Heart right ventricle (tissue), 16 donors: ENCODE results near the gene PNO1. TPM values are rescaled to one million over a fixed set of nuclear protein-coding genes. Genes with fewer than 3 reads are reported as not detected.

ENCODE experiments used
- ATAC-seq, 8 donors: fragments of 200-7000 bp; cut with Tn5 transposase; one replicate each; pipeline ENCODE4 v1.9.1; 2020; ENCODE audit warnings: mild to moderate bottlenecking in 8 of 8, moderate library complexity in 8 of 8, moderate number of reproducible peaks in 1 of 8
- DNase-seq, 2 donors: peaks; one replicate each; pipeline ENCODE4 v3.0.0-alpha.2; 2020
- H3K27ac ChIP-seq, 10 donors: fragments of 200-600 bp; sonication (generic) in 2 of 10; one replicate each; pipeline versions ENCODE4 v1.5.0 to v1.8.0; 2020 to 2022; ENCODE audit warnings: mild to moderate bottlenecking in 3 of 10
- H3K27me3 ChIP-seq, 7 donors: fragments of 200-600 bp; one replicate each; pipeline ENCODE4 v1.8.0; 2021 to 2022; ENCODE audit warnings: mild to moderate bottlenecking in 2 of 7
- H3K36me3 ChIP-seq, 9 donors: fragments of 200-600 bp; sonication (generic) in 1 of 9; one replicate each; pipeline versions ENCODE4 v1.5.0 to v1.8.0; 2020 to 2022; ENCODE audit warnings: mild to moderate bottlenecking in 2 of 9
- H3K4me1 ChIP-seq, 9 donors: fragments of 200-600 bp; sonication (generic) in 1 of 9; one replicate each; pipeline versions ENCODE4 v1.5.0 to v1.8.0; 2020 to 2022; ENCODE audit warnings: mild to moderate bottlenecking in 4 of 9
- H3K4me3 ChIP-seq, 10 donors: fragments of 200-600 bp; sonication (generic) in 2 of 10; one replicate each; pipeline versions ENCODE4 v1.5.0 to v1.8.0; 2020 to 2022; ENCODE audit warnings: mild to moderate bottlenecking in 7 of 10, moderate library complexity in 2 of 10
- H3K9me3 ChIP-seq, 11 donors: fragments of 200-600 bp in 10 of 11; sonication (generic) in 2 of 11; one replicate each; pipeline versions ENCODE4 v1.5.0 to v1.8.0; 2013 to 2022; ENCODE audit warnings: mild to moderate bottlenecking in 2 of 11, control low read depth in 1 of 11, moderate library complexity in 1 of 11
- WGBS, 2 donors: extraction: QIAGEN DNeasy Blood & Tissue Kit; methylation state at CpG; one replicate each; pipeline ENCODE4 v1.1.7; 2013; ENCODE audit warnings: inconsistent platforms in 1 of 2; 5-methylcytosine and 5-hydroxymethylcytosine counted together
- intact Hi-C, 10 donors: fragments of 100-400 bp; cut with DNase I; formaldehyde crosslinking; loops; one replicate each; pipeline versions ENCODE4 v1.11.1 to v1.14.2; 2022
- polyA plus RNA-seq, 2 donors: library from polyadenylated mRNA; stranded (reverse); fragments of 200-250 nt; gene quantifications; one replicate each; pipeline ENCODE4 v1.2.3, GENCODE V29; 2013
- total RNA-seq, 10 donors: library from RNA; stranded (reverse); fragmentation: NEBNext Ultra II Directional in 3 of 10; extraction: Animal tissue kit (Norgen Biotek cat#: 25700) in 3 of 10; gene quantifications; one replicate each; pipeline versions ENCODE4 v1.2.1 to v1.2.4, GENCODE V29; 2021 to 2023
- TF ChIP-seq, protein P1 (sequence below), 9 donors: fragments of 200-600 bp; sonication (generic) in 2 of 9; IDR thresholded peaks; one replicate each; pipeline versions ENCODE4 v1.5.0 to v1.8.0; 2021 to 2022; ENCODE audit warnings: antibody characterized with exemption in 9 of 9, mild to moderate bottlenecking in 5 of 9, moderate library complexity in 1 of 9
- donor health status: Arrhythmogenic right ventricular cardiomyopathy.
- donor health status: ischemic (EF 13 %, LVEDD 7.1; RV severe dilation, severe dysfunction).
- donor health status: healthy with polysubstance abuse.
- donor health status: DM: no; HTN: yes; CAD: no.
- donor health status: DM: no; HTN: no; CAD: no.
- donor health status: ischemic (EF 25% LVEDD 6.9; RV normal size, moderate dysfunction).
- donor health status: ischemic (EF 25% LVEDD 5.7; RV mildly dilated, moderate dysfunction).
- donor health status: healthy.
- donor health status: DM: yes; HTN: yes; CAD: no.
- donor health status: Ischemic cardiomyopathy.
- donor health status: ischemic (EF 35%, LVEDD 5.7; RV mildly dilated, moderate dysfunction).
- donor health status: nonischemic (EF 11% LVEDD 7.7; RV severe dilation, severe dysfunction).
- donor health status: DM: yes; HTN: yes; CAD: no.
- donor health status: PGD.
- donor health status: ischemic (EF 29% LVEDD 5.4; RV normal size, mild dysfunction).
- donor health status: nonischemic (EF 23%, LVEDD 6.1; RV moderate dilation, normal function).

Gene PNO1
- total and polyA plus RNA-seq, 12 donors: 4.4 to 13.5 (median 8.6) TPM

DNA sequence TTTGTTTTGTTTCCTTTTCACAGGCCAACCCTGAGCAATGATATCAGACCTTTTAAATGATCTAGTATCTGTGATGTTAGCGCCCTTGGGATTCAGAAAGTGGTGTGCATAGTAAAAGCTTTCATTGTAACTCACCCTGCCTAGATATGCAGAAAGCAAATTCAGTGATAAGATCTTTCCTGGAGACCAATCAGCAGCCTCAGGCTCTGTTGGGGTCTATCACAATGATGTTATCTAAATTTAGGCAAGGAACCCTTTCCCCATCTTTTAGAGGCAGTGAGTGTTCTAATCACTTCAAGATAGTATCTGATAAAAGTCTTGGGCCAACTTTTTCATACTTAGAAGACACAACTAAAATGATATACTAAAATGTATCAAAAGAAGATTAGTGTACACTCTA, 23.6 kb upstream of the PNO1 start:
- WGBS, 2 donors: 92 to 93% methylated on average over 1 of the region's 1 CpG
- DNase-seq (no peak), ATAC-seq (no peak)
- Histone ChIP-seq H3K36me3 (peaks cover 0 to 95% (median 25%) of the 10 kb centered on the region in 9 donors), H3K27ac (no peak overlapping the region), H3K4me3 (no peak overlapping the region), H3K9me3 (no peaks in the 10 kb centered on the region), H3K27me3 (no peaks in the 10 kb centered on the region), H3K4me1 (no peaks in the 10 kb centered on the region)
- intact Hi-C loops: no loop called here
- TF ChIP-seq, protein P1, sequence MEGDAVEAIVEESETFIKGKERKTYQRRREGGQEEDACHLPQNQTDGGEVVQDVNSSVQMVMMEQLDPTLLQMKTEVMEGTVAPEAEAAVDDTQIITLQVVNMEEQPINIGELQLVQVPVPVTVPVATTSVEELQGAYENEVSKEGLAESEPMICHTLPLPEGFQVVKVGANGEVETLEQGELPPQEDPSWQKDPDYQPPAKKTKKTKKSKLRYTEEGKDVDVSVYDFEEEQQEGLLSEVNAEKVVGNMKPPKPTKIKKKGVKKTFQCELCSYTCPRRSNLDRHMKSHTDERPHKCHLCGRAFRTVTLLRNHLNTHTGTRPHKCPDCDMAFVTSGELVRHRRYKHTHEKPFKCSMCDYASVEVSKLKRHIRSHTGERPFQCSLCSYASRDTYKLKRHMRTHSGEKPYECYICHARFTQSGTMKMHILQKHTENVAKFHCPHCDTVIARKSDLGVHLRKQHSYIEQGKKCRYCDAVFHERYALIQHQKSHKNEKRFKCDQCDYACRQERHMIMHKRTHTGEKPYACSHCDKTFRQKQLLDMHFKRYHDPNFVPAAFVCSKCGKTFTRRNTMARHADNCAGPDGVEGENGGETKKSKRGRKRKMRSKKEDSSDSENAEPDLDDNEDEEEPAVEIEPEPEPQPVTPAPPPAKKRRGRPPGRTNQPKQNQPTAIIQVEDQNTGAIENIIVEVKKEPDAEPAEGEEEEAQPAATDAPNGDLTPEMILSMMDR (IDR thresholded peaks at IDR 0.05): no peak

DNA sequence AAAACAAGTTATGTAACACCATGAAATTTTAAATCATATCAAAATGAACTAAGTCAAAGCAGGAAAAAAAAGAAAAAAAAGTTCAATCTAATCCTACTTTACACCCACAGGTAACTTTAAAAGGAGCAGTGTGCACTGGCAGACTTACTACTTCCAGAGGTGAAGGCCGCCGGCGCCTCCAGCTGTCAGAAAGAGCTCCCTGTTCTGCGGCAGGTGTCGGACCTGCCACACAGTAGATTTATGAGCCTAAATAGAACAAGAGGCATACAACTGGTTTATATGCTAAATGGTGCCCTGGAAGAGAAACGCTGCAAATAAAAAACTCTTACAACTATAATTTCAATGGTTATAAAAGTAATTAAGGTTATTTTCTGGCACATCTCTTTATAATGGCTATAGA, 23.1 kb upstream of the PNO1 start:
- intact Hi-C loops: no loop called here
- Histone ChIP-seq H3K4me1 (no peaks in the 10 kb centered on the region), H3K4me3 (no peak overlapping the region), H3K27ac (no peak overlapping the region), H3K9me3 (no peaks in the 10 kb centered on the region), H3K36me3 (peaks cover 0 to 97% (median 25%) of the 10 kb centered on the region in 9 donors), H3K27me3 (no peaks in the 10 kb centered on the region)
- TF ChIP-seq, protein P1 (IDR thresholded peaks at IDR 0.05): no peak
- DNase-seq: no peak
- WGBS, 2 donors: 94 to 96% methylated on average over 6 of the region's 6 CpGs
- no peak for ATAC-seq

DNA sequence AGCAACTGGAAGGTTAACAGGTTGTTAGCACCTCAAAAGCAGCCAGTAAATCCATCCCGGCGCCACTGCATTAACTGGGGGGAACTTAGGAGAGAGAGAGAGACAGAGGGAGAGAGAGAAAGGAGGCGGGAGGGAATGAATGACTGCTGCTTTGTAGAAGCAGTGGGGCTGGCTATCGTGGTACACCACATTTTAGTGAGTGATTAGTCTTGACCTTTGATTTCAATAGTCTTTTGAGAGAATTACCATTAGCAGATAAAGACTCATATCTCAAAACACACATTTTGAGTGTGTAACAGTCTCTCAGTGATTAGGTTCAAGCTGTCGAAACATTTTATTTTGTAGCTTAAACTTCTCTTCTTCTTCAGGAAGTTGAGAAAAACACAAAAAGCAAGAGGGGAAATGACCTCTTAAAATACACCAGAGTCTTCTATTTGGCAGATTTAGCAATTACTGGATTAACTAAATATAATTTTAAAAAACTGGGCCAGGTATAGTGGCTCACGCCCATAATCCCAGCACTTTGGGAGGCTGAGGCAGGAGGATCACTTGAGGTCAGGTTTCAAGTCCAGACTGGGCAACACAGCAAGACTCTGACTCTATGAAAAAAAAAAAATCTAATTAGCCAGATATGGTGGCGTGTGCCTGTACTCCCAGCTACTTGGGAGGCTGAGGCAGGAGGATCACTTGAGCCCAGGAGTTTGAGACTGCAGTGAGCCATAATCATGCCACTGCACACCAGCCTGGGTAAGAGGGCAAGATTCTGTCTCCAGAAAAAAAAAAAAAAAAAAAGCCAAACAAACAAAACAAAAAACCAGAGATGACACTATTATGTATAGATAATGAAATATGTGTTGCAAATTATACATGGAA, 22.0 kb upstream of the PNO1 start:
- DNase-seq (no peak), ATAC-seq (no peak)
- TF ChIP-seq, protein P1 (IDR thresholded peaks at IDR 0.05): no peak
- H3K9me3 ChIP-seq: no peaks in the 10 kb centered on the region
- H3K27ac ChIP-seq: no peak overlapping the region
- 74 to 80% methylated on average over 7 of the region's 7 CpGs for WGBS, 2 donors
- no peak overlapping the region for H3K4me3 ChIP-seq
- intact Hi-C loops: no loop called here
- H3K4me1 ChIP-seq: no peaks in the 10 kb centered on the region
- no peaks in the 10 kb centered on the region for H3K27me3 ChIP-seq
- H3K36me3 ChIP-seq: peaks cover 0 to 94% (median 25%) of the 10 kb centered on the region in 9 donors

DNA sequence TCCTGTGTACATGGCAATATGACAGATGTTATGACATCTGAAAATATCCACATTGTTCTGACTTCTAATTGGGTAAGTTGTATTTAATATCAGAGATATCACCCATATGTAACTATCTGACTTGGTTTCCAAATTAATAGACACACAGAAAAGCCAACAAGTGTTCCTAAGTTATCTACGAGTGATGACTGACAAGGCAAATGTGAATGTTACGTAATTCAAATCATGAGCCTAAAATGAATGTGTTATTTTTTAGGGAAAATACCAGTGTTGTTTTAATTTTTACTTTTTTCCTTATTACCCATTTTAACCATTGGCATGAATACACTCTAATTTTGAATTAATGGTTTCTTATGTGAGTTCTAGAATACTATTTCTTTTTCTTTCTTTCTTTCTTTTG, 15.8 kb upstream of the PNO1 start:
- Histone ChIP-seq H3K4me3 (no peak overlapping the region), H3K27ac (no peak overlapping the region), H3K36me3 (peaks cover 0 to 70% (median 15%) of the 10 kb centered on the region in 9 donors), H3K9me3 (no peaks in the 10 kb centered on the region), H3K27me3 (no peaks in the 10 kb centered on the region), H3K4me1 (no peaks in the 10 kb centered on the region)
- TF ChIP-seq, protein P1 (IDR thresholded peaks at IDR 0.05): no peak
- DNase-seq: no peak
- WGBS, 2 donors: 92 to 95% methylated on average over 2 of the region's 2 CpGs
- no peak for ATAC-seq
- intact Hi-C loops: no loop called here
